Fibroblast of lung (primary cell): ENCODE results near the gene PCED1A.

Experiments
- EZH2 ChIP-seq: IDR thresholded peaks from 2 replicates; pipeline ENCODE4 v1.5.1; 2012; ENCODE audit warnings: low read length, control low read depth, mild to moderate bottlenecking; ENCODE audit errors: missing control alignments
- TF ChIP-seq, protein P1 (sequence below), 2 donors: IDR thresholded peaks in 1 of 2; conservative IDR thresholded peaks in 1 of 2; 1 replicate in 1 of 2; 2 replicates in 1 of 2; pipeline ENCODE4 v1.5.1; 2011 to 2012; ENCODE audit warnings: low read length in 2 of 2, control low read depth in 1 of 2, inconsistent platforms in 1 of 2, low read depth in 1 of 2, mild to moderate bottlenecking in 1 of 2

DNA sequence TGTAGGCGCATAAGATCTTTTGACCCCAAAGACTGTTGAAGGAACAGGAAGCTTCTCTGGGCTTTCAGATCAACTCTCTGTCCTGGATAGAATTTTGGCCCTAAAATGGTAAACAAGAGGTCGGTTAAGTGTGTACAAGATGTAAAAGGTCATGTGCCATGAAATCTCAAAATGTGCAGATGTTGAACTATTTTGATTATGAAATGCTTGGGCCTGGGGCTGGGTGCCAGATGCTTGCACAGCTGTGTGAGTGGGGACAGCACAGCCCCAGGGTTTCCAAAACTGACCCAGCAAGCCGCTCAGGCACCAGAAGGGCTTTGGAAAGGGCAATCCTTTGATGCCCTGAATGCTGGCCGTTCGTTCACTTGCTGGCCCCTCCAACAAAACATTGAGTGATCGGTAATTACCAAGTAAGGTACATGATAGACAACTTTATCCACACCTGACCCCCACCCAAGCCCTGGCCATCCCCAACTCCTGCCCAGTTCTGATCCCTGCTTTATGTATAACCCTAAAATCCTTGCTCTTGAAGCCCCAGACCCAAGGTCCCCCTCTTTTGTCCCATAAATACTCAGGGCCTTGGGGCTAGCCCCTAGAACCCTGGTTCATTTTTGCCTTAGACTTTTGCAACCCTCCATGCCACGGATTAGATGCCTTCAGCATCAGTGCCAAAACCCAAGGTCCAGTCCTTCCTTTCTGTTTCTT lies 22.4 kb downstream of the PCED1A start:
- TF ChIP-seq, protein P1, sequence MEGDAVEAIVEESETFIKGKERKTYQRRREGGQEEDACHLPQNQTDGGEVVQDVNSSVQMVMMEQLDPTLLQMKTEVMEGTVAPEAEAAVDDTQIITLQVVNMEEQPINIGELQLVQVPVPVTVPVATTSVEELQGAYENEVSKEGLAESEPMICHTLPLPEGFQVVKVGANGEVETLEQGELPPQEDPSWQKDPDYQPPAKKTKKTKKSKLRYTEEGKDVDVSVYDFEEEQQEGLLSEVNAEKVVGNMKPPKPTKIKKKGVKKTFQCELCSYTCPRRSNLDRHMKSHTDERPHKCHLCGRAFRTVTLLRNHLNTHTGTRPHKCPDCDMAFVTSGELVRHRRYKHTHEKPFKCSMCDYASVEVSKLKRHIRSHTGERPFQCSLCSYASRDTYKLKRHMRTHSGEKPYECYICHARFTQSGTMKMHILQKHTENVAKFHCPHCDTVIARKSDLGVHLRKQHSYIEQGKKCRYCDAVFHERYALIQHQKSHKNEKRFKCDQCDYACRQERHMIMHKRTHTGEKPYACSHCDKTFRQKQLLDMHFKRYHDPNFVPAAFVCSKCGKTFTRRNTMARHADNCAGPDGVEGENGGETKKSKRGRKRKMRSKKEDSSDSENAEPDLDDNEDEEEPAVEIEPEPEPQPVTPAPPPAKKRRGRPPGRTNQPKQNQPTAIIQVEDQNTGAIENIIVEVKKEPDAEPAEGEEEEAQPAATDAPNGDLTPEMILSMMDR (conservative IDR thresholded peaks at IDR 0.05 in 1 of 2, IDR thresholded peaks at IDR 0.05 in 1 of 2; ENCODE audit: low read depth in 1 of 2, low read length in 2 of 2): no peak
- TF ChIP-seq EZH2: no peak
